Pancreas (tissue), 10 donors: Measurements from ENCODE around the gene SLMAP. TPM values are rescaled to one million over a fixed set of nuclear protein-coding genes. Genes with fewer than 3 reads are reported as not detected.

Experiments
- ATAC-seq, 4 donors: fragments of 200-7000 bp; cut with Tn5 transposase; one replicate each; pipeline versions ENCODE4 v1.8.0 to v1.9.1; 2020; ENCODE audit warnings: mild to moderate bottlenecking in 4 of 4, moderate library complexity in 4 of 4
- DNase-seq, 6 donors: peaks; one replicate each; pipeline ENCODE4 v3.0.0-alpha.2; 2020
- FAIRE-seq: peaks from 2 replicates; lab custom pipeline; 2012; peaks lifted over from hg19 to GRCh38; lab: Jason Lieb, UNC
- H3K27ac ChIP-seq, 4 donors: fragments of 200-600 bp; sonication (generic); 1 replicate in 3 of 4; 2 replicates in 1 of 4; pipeline versions ENCODE4 v1.5.0 to v1.8.0; 2020
- H3K27me3 ChIP-seq, 4 donors: fragments of 200-600 bp; one replicate each; pipeline ENCODE4 v1.8.0; 2021
- H3K36me3 ChIP-seq, 3 donors: fragments of 200-600 bp; sonication (generic) in 1 of 3; one replicate each; pipeline versions ENCODE4 v1.5.0 to v1.8.0; 2020 to 2021
- H3K4me1 ChIP-seq, 3 donors: fragments of 200-600 bp; one replicate each; pipeline ENCODE4 v1.8.0; 2021
- H3K4me3 ChIP-seq, 4 donors: fragments of 200-600 bp; sonication (generic) in 2 of 4; one replicate each; pipeline versions ENCODE4 v1.5.0 to v1.8.0; 2020 to 2021
- H3K9me3 ChIP-seq, 4 donors: fragments of 200-600 bp; one replicate each; pipeline ENCODE4 v1.8.0; 2021
- CTCF ChIP-seq, 4 donors: fragments of 200-600 bp; sonication (generic) in 3 of 4; IDR thresholded peaks; one replicate each; pipeline versions ENCODE4 v1.5.0 to v1.8.0; 2021; ENCODE audit warnings: antibody characterized with exemption in 4 of 4
- WGBS, 2 donors: extraction: QIAGEN DNeasy Blood & Tissue Kit; methylation state at CpG; one replicate each; pipeline ENCODE4 v1.1.7; 2013; 5-methylcytosine and 5-hydroxymethylcytosine counted together
- intact Hi-C, 3 donors: fragments of 100-400 bp; cut with DNase I; formaldehyde crosslinking; loops; one replicate each; pipeline versions ENCODE4 v1.11.1 to v1.14.2; 2022
- polyA plus RNA-seq, 2 donors: library from polyadenylated mRNA; stranded (reverse); fragments of 200-250 nt; gene quantifications; one replicate each; pipeline ENCODE4 v1.2.3, GENCODE V29; 2013
- total RNA-seq, 6 donors: library from RNA; stranded (reverse); fragmentation: NEBNext Ultra II Directional in 4 of 6; extraction: Animal tissue kit (Norgen Biotek cat#: 25700) in 4 of 6; gene quantifications; one replicate each; pipeline versions ENCODE4 v1.2.1 to v1.2.4, GENCODE V29; 2021 to 2023
- donor health status: healthy with polysubstance abuse.
- donor health status: DM: no; HTN: no; CAD: no; lungs with moderate emphysema.
- donor health status: DM: no; HTN: no; CAD: no.
- donor health status: control.
- donor health status: control.
- donor health status: Bipolar disorder and iron deficiency.
- donor health status: DM: yes; HTN: yes; CAD: no.
- donor health status: DM: no; HTN: no; CAD: no.
- donor health status: DM: no; HTN: no; CAD: no.
- donor health status: DM: yes; HTN: yes; CAD: no.

Gene SLMAP
- total and polyA plus RNA-seq, 8 donors: 9.0 to 39.6 (median 22.7) TPM

GRCh38 chr3:57935539-57935938 is 179.4 kb downstream of the SLMAP start:
- DNase-seq: no peak
- no peak overlapping the region for H3K27ac ChIP-seq
- no peak for ATAC-seq
- FAIRE-seq: no peak
- intact Hi-C loops: no loop called here
- no peaks in the 10 kb centered on the region for H3K27me3 ChIP-seq
- no peak overlapping the region for H3K4me3 ChIP-seq
- H3K4me1 ChIP-seq: no peaks in the 10 kb centered on the region
- TF ChIP-seq CTCF (IDR thresholded peaks at IDR 0.05): no peak
- H3K36me3 ChIP-seq: no peaks in the 10 kb centered on the region
- no peaks in the 10 kb centered on the region for H3K9me3 ChIP-seq
- WGBS, 2 donors: 88 to 92% methylated on average over 3 of the region's 3 CpGs

- no peak overlapping the region for H3K4me3 ChIP-seq
- no peak overlapping the region for H3K27ac ChIP-seq
- 96 to 97% methylated on average over 3 of the region's 3 CpGs for WGBS, 2 donors
- no peaks in the 10 kb centered on the region for H3K27me3 ChIP-seq
- intact Hi-C loops: no loop called here
- no peaks in the 10 kb centered on the region for H3K4me1 ChIP-seq
- no peak for DNase-seq
- ATAC-seq: no peak
- H3K9me3 ChIP-seq: no peaks in the 10 kb centered on the region
- no peaks in the 10 kb centered on the region for H3K36me3 ChIP-seq
- FAIRE-seq: no peak
- no peak for TF ChIP-seq CTCF (IDR thresholded peaks at IDR 0.05)
Measured at GRCh38 chr3:57937092-57937491, 181.0 kb downstream of the SLMAP start.

GRCh38 chr3:57939775-57940174 is 183.7 kb downstream of the SLMAP start:
- no peak for ATAC-seq

GRCh38 chr3:57942388-57942787 is 186.3 kb downstream of the SLMAP start:
- no peak overlapping the region for H3K27ac ChIP-seq

More at GRCh38 chr3:57939775-57940174, 183.7 kb downstream of the SLMAP start:
- Histone ChIP-seq H3K27ac (no peak overlapping the region), H3K4me1 (peaks cover 0 to 4% (median 0%) of the 10 kb centered on the region in 3 donors), H3K27me3 (no peaks in the 10 kb centered on the region), H3K9me3 (no peaks in the 10 kb centered on the region), H3K4me3 (no peak overlapping the region), H3K36me3 (no peaks in the 10 kb centered on the region)
- intact Hi-C loops: no loop called here
- TF ChIP-seq CTCF (IDR thresholded peaks at IDR 0.05): no peak
- WGBS, 2 donors: 91 to 92% methylated on average over 4 of the region's 4 CpGs
- FAIRE-seq (no peak), DNase-seq (no peak)

More at GRCh38 chr3:57942388-57942787, 186.3 kb downstream of the SLMAP start:
- DNase-seq: no peak
- H3K4me1 ChIP-seq: peaks cover 0 to 4% (median 0%) of the 10 kb centered on the region in 3 donors
- no peak for FAIRE-seq
- no peak for TF ChIP-seq CTCF (IDR thresholded peaks at IDR 0.05)
- H3K36me3 ChIP-seq: no peaks in the 10 kb centered on the region
- ATAC-seq: no peak
- no peaks in the 10 kb centered on the region for H3K27me3 ChIP-seq
- intact Hi-C loops: no loop called here
- no peaks in the 10 kb centered on the region for H3K9me3 ChIP-seq
- no peak overlapping the region for H3K4me3 ChIP-seq
